Epithelial cell of esophagus (primary cell): ENCODE data around the gene PLSCR1.
"Not testable (repeated sequence)": the region's sequence is repeated elsewhere in the genome, so short reads cannot be mapped to it uniquely, and the experiment has no call there.

Source experiments
- DNase-seq: peaks from one replicate; pipeline ENCODE4 v3.0.0; 2010; ENCODE audit warnings: low read depth
- H3K4me3 ChIP-seq: 2 replicates; pipeline ENCODE4 v1.5.1; 2011; ENCODE audit warnings: mild to moderate bottlenecking, low read length, control low read depth
- TF ChIP-seq, protein P1 (sequence below): IDR thresholded peaks from 2 replicates; pipeline ENCODE4 v1.5.1; 2011; ENCODE audit warnings: low read depth, mild to moderate bottlenecking, low read length, control low read depth, inconsistent platforms; ENCODE audit not compliant: insufficient read depth; ENCODE audit errors: missing control alignments

The PLSCR1 gene

DNA sequence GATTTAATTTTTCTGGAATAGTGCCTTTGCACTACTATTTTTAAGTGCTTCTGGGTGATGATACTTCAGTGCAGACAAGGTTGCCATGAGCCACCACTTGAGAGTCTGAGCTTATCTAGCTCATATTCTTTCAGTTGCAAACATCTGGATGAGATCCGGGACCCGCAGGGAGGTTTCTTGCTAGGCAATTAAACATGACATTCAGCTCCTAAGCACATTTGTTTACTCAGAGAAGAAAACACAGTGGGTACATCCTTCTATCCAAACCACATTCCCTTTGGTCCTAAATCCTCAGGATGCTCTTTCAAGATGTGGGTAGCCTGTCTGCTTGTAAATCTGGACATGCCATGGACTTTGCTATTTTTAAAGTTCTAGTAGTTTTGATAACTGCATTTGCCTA, 12.0 kb downstream of the PLSCR1 start:
- H3K4me3 ChIP-seq, result no peak overlapping the region
- DNase-seq, result no peak
- TF ChIP-seq, protein P1, sequence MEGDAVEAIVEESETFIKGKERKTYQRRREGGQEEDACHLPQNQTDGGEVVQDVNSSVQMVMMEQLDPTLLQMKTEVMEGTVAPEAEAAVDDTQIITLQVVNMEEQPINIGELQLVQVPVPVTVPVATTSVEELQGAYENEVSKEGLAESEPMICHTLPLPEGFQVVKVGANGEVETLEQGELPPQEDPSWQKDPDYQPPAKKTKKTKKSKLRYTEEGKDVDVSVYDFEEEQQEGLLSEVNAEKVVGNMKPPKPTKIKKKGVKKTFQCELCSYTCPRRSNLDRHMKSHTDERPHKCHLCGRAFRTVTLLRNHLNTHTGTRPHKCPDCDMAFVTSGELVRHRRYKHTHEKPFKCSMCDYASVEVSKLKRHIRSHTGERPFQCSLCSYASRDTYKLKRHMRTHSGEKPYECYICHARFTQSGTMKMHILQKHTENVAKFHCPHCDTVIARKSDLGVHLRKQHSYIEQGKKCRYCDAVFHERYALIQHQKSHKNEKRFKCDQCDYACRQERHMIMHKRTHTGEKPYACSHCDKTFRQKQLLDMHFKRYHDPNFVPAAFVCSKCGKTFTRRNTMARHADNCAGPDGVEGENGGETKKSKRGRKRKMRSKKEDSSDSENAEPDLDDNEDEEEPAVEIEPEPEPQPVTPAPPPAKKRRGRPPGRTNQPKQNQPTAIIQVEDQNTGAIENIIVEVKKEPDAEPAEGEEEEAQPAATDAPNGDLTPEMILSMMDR, result no peak

DNA sequence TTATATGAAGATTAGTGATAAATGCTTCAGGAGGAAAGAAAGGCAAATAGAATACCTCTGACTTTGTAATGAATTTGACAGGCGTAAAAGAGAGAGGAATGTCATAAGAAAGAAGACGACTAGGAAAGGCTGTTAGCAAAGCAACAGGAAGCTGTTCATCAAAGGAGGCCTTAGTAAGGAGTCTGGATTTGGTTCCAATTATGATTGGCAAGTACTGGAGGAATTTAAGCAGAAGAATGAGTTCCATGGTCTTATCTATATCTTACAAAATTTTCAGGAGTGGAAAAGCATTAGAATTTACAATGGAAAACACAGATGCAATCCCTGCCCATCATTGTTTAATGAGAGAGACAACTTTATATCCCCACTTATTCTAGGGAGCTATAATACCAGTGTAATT, 13.8 kb downstream of the PLSCR1 start:
- no peak overlapping the region for H3K4me3 ChIP-seq
- DNase-seq, result no peak
- TF ChIP-seq, protein P1, result no peak

DNA sequence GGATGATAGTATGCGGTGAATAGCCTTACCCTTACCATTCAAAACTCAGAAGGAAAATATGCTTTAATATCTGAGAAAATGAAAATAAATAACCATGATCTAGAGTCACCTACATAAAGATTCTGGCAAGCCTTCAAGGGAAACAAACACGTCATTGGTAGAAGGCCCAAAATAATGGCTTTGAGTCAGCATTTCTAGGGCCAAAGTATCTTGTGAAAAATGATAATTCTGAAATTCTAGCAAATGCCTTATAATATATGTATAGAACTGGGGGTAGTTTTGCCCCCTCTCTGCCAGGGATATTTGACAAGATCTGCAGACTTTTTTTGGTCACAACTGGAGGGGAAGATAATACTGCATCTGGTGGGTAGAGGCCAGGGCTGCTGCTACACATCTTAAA, 15.4 kb downstream of the PLSCR1 start:
- H3K4me3 ChIP-seq, result no peak overlapping the region
- no peak for DNase-seq
- TF ChIP-seq, protein P1, result no peak

DNA sequence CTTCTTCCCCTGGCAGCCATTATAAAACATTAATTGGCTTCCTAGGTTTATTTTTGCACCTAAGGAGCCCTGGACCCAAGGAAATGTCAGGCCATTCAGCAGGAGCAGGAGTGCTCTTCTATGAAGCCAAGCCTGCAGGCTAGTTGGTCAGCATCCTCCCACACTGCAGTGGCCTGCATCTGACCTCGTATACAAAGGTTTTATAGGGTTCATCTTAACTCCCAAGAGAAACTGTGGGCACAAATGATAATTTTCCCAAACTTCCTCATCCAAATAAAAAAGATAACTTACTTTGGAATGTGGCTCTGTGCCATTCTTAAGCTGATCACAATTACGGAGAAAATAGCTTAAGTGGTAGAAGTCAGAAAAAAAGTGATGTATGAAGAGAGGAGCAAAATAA, 19.4 kb downstream of the PLSCR1 start:
- TF ChIP-seq, protein P1, result no peak
- no peak for DNase-seq
- H3K4me3 ChIP-seq, result no peak overlapping the region

DNA sequence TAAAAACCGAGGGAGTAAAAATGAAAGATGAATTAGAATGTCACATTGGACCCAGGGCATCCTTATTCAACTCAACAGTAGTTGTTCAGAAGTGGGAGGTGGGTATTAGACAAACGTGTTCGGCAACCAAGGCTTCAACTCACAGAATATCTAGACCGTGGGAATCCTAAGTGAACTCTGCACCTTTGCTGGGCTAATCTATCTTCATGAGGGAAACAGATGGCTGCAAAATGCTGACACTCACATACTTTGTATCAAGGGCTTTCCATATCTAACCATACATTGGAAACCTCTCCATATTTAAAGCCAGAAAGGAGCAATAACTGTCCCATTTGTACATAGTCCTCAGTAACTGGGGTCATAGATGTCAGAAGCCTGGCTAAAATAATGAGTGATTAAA, 20.9 kb downstream of the PLSCR1 start:
- H3K4me3 ChIP-seq, result no peak overlapping the region
- TF ChIP-seq, protein P1, result no peak
- no peak for DNase-seq

DNA sequence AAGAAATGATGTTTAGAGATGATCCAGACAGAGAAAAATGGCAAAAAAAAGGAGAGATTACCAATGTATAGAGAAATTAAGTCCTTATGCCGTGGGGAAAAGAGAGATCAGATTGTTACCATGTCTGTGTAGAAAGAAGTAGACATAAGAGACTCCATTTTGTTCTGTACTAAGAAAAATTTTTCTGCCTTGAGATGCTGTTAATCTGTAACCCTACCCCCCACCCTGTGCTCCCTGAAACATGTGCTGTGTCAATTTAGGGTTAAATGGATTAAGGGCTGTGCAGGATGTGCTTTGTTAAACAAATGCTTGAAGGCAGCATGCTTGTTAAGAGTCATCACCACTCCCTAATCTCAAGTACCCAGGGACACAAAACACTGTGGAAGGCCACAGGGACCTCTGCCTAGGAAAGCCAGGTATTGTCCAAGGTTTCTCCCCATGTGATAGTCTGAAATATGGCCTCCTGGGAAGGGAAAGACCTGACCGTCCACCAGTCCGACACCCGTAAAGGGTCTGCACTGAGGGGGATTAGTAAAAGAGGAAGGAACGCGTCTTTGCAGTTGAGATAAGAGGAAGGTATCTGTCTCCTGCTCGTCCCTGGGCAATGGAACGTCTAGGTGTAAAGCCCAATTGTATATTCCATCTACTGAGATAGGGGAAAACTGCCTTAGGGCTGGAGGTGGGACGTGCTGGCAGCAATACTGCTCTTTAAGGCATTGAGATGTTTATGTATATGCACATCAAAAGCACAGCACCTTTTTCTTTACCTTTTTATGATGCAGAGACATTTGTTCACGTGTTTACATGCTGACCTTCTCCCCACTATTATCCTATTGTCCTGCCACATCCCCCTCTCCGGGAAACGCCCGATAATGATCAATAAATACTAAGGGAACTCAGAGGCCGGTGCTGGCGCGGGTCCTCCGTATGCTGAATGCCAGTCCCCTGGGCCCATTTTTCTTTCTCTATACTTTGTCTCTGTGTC, 21.9 kb downstream of the PLSCR1 start:
- not testable (repeated sequence) for H3K4me3 ChIP-seq, DNase-seq

DNA sequence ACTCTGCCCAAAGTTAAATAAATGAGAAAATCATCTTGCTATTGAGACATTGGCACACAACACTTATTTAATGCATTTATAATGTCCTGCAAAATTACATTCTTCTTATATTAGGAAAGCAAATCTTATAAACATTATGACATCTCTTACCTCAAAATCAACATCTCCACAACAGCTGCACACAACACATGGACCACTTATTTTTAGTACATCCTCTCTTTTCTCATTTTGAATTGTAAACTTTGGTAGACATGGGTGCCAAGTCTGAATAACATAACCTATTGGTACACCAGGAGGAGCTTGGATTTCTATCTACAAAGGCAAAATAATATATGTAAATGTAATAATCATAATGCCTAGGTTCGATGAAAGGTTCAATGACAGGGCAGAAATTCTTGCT, 23.0 kb downstream of the PLSCR1 start:
- no peak overlapping the region for H3K4me3 ChIP-seq
- no peak for DNase-seq
- TF ChIP-seq, protein P1, result no peak
